GM08714 (cell line): ENCODE results near the gene STARD3.

Source experiments
- H3K4me3 ChIP-seq: fragments of 200-500 bp; sonication (Bioruptor generic); 2 replicates; pipeline ENCODE4 v1.5.1; 2014; ENCODE audit warnings: mild to moderate bottlenecking, low read length, inconsistent platforms
- ZNF274 ChIP-seq: IDR thresholded peaks from 2 replicates; pipeline ENCODE4 v1.6.1; 2012; ENCODE audit warnings: mild to moderate bottlenecking, low read depth, low read length

The STARD3 gene

DNA sequence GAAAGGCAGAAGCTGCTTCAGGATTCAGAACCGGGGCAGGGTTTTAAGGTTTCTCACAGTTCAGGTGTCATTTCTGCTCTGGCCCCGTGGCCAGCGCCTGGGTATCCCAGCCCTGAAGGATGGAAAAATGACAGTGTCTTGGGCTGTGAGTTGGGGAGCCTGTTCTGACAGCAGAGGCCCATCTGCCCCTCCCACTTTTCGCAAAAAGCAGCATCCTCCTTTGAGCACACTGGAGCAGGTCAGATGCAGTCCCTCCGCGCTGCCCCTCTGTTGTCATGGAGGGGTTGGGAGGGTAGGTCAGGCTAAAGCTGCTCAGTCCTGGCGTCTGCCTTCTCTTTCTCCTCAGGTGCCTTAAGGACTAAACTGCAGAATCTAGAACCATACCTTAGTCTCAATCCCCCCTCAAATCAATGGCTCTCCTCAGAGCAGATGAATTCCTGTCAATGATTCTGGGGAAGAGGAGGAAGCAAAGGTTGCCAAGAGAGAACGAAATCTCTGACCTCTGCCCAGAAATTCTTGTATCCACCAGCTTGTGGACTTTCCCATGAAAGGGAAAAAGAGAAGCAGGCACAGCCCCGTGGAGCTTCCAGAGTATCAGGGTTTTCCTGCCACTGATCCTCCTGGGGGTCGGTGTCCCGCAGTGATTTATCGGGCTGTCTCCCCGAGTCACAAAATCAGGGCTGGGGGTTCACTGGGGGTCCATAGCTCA lies 36.5 kb upstream of the STARD3 start:
- no peak overlapping the region for H3K4me3 ChIP-seq
- no peak for TF ChIP-seq ZNF274

DNA sequence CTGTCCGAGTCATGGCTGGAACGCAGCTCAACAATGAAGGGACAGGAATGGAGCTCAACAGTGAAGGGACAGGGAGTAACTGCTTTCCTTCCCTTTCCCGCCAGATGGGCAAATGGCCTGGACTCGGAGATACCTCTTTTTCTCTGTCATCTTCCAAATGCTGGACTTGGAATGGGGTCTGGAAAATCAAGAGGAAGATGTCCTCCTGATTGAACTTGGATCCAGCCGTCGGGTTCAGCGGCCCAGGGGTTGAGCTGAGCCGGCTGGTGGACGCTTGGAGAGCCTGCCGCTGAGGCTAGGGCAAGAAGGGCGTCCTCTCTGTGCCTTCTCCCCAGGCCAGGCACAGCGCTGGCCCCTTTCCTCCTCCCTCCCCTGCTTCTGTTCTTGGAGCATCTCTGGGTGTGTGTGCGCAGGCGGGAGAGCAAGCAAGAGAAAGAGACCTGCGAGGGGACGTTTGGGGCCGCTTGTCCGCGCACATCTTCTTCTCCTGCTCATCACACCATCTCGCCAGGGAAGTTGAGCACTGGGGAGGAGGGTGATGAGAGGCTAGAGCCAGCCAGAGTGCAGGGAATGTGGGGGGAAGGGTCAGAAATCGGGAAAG lies 35.8 kb upstream of the STARD3 start:
- no peak overlapping the region for H3K4me3 ChIP-seq
- no peak for TF ChIP-seq ZNF274

DNA sequence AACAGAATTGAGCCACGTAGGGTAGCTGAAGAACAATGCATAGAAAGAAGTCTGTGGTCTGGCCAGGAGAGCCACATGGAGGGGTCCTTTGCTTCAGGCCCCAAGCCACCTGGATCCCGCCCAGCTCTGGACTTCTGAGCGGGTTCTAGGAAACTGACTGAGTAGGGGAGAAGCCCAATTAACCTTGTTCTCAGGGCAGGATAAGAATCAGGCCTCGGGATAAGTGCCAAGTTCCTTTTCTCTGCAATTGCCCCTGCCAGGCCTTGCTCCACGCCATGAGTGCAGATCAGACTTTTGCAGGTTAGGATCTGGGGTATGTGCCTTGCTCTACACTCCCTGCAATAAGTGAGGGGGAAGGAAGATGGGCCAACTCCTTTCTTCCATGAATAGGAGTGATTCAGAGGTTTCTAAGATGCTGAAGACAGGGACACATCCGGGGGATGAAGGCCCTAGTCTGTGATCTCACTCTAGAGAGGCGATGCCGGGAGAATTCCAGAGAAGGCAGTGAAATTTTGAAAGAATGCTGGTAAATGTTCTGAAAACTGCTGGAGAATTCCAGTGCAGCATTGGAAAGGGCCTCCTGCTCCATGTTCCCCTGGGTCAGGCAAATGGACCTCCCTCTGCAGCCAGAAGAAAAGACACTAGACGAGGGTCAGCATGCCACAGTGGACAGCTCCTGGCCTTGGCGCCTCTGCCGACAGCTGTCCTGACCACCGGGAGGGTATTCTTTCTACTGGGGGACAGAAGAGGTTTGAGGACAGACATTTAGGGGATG lies 35.0 kb upstream of the STARD3 start:
- no peak overlapping the region for H3K4me3 ChIP-seq
- no peak for TF ChIP-seq ZNF274

DNA sequence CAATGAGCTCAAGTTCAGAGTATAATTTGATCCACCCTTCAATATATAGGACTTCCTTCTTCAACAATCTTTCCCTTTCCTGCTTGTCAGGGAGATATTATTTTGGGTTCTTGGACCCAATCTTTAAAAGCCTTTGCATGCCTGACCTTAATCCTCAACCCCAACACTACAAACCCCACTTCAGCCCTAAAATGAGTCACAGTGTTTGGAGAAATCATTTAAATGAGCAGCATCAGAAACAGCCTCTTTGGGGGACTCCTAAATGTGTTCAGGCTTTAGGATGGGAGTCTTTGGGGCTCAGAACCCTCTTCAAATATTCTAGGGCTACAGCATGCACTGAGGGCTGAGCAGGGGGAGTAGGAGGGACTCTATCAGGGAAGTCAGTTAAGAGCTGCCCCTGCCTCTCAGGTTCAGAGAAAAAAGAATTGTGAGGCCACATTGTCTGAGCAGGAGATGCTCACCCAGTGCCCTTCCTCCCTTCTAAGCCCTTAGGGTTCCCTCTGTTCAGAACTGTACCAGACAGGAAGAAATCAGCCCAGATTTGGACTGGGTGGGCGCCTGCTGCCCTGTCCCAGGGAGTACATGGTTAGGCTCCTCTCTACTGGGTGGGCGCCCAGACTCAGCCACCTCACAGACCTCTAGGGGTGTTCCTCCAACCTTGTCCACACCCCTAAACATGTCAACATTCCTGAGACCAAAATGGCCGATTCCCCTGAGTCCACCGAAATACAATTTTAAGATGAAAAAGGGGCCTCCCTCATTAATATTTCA lies 34.2 kb upstream of the STARD3 start:
- no peak for TF ChIP-seq ZNF274
- no peak overlapping the region for H3K4me3 ChIP-seq

DNA sequence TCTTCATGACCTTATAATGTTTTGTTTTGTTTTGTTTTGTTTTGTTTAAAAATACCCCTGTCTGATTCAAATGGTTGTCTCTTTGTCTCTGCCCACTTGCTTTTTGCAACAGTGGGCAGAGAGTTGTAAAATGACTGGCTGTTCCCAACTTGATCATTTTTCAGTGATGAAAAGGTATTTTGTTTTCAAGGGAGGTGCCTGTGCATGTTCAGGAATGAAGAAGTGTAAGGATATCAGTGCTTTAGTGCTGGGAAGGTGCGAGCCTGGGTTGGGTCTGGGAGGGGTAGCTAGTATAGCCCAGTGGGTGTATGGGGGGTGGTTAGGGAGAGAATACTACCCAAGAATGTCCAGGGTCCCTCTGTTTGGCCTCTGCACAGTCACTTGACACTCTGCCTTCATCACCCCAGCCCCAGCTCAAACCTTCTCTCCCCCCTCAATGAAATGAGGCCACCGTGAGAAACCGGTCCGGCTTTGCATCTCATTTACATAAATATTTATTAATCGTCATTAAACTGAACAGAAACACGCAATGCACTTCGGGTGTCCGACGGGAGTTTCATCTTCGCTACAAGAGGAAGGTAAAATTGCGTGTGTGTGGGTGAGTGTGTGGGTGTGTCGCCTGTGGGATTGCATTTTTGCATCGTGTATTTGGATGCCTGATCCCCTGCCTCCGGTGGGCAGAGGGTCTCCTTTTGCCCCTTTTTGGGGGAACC lies 33.5 kb upstream of the STARD3 start:
- H3K4me3 ChIP-seq: no peak overlapping the region
- no peak for TF ChIP-seq ZNF274

DNA sequence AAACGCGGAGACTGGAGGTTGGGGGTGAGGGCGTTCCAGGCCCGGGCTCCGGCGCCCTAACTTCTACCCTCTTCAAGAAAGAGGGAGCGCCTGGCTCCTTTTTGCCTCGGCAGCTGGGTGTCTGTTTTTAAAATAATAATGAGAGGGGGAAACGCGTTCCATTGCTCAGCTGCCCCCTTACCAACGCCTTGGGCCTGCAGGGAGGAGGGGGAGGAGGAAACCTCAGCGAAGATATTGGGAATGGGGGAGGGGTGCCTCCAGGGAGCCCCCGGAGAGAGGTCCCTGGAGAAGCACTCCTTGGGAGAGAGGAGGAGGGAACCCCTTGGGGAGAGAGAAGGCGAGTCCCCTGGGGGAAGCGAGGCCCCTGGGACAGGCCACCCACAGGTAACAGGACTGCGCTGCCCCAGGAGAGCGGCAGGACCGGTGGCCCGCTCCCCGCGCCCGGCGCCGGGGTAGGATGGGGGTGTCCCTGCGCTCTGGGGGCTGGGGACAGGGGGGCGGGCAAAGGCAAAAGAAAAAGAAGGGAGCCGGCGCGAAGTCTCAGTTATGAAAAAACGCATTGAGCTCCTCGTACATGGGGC lies 31.9 kb upstream of the STARD3 start:
- no peak overlapping the region for H3K4me3 ChIP-seq
- TF ChIP-seq ZNF274: no peak

DNA sequence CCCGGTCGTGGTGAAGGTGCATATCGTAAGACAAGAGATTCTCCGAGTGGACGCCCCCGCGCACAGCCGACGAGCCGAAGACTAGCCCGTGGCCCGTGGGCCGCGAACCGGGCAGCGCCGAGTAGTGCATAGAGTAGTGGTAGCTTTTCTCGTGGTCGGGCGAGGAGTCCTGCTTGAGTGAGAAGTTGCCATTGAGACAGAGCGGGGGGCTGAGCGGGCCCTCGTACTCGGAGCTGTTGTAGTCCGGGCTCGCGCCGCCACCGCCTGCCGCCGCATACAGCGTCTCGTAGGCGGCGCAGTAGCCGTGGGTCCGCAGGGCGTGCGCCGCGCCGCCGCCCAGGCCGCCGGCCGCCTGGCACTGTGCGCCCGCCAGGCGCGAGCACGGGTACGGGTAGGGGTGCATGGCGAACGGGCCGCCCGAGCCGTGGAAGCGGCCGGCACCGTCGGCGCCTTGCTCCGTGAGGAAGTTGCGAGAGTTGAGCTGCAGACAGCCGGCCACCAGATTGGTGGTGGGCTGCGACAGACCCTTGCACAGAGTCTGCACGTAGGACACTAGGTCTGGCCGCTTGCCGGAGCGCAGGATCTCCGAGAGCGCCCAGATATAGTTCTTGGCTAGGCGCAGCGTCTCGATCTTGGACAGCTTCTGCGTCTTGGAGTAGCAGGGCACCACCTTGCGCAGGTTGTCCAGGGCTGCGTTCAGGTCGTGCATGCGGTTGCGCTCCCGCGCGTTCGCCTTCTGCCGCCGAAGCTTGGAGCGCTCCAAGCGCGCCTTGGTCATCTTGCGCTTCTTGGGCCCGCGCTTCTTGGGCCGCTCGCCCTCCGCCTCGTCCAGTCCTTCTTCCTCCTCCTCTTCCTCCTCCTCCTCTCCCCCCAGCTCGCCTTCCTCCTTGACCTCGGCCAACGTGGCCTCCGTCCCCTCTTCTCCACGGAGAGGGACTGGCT lies 31.2 kb upstream of the STARD3 start:
- TF ChIP-seq ZNF274: no peak
- H3K4me3 ChIP-seq: no peak overlapping the region

DNA sequence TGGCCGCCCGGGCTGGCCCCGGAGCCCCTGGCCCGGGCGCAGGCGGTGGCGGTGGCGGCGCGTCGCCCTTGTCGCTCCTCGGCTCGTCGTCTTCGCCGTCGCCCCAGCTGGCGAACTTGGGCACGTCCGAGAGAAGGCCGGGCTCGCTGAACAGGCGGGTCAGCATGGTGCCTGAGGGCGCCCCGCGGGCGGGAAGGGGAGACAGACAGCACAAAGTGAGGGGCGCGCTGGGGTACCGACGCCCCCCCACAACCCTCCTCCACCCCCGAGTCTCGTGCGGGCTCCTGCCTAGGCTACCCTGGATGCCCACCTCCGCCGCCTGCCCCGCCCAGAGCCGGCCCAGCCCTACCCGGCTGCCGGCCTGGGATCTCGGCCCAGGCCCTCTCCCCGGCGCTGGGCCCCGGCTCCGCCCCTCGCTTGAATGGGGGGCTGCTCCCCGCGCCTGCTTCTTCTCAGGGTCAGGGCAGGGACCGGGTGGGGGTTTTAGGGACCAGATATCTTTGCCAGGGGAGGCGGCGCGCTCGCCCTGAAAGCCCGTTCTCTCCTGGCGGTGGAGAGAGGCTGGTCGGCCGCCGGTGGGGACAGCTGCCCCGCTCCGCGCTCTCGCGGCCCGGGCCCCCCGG lies 30.4 kb upstream of the STARD3 start:
- H3K4me3 ChIP-seq: no peak overlapping the region
- TF ChIP-seq ZNF274: no peak

DNA sequence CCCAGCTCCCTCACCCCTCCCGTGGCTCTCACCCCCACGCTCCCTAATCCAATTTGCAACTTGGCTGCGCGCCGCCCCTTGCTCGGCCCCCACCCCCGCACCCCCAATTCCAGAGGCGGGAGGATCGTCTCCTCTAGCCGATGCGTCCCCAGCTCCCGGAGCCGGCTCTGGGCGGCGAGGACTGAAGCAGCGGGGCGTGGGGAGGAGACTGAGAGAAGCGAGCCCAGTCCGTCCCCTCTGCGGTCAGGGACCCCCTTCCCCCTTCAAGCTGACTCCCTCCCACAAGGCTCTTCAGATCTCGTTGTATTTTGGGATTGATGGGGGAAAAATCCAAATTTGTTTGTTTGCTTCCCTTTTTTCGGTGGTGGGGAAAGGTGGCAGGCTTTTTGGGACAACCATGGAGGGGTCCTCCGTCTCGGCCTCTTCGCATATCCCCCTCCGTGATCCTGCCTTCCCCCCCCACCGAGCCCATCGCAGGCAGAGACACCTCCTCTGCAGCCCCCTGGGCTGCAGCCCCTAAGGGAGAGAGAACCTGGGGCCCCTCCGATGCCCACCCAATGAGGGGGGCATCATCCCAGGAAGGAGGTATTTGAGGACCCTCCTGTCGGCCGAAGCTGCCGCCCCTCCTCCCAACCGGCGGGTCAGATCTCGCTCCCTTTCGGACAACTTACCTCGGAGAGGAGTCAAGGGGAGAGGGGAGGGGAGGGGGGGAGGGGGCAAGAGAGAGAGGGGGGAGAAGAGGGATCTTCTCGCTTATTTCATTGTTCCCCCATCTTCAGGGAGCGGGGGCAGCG lies 29.7 kb upstream of the STARD3 start:
- no peak for TF ChIP-seq ZNF274
- no peak overlapping the region for H3K4me3 ChIP-seq

DNA sequence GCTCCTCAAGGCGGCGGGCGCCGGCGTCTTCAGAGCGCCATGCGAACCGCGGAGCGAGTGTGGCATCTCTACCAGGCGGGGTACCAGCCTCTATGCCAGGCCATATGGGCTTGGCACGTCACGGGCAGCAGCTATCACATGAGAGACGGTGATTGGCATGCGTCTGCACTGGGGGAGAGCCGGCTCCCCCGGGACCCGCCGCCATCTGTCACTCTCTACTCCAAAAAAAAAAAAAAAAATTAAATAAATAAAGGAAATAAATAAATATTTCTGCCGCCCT lies 29.2 kb upstream of the STARD3 start, which contains the start of gene NEUROD2:
Gene NEUROD2 (minus strand): TSS at position 70 of the 280 bp plus-strand sequence. CDS start 1,321 bp downstream, outside the sequence.
- TF ChIP-seq ZNF274: no peak
- H3K4me3 ChIP-seq: no peak within 1 kb of the TSS
